RPMI7951 (cell line): ENCODE data around the gene ARMC8. TPM values are rescaled to one million over a fixed set of nuclear protein-coding genes. Genes with fewer than 3 reads are reported as not detected.

Source experiments
- DNase-seq: peaks from one replicate; pipeline ENCODE4 v3.0.0-alpha.2; 2012; ENCODE audit warnings: low read depth
- total RNA-seq: library from RNA; depleted of rRNA; stranded (reverse); fragments of >200 nt; shearing (Covaris generic); gene quantifications from 2 replicates; pipeline ENCODE4 v1.2.3, GENCODE V29; 2014

Gene ARMC8
- total RNA-seq, 1 experiment from 2014 or later, result 67.5 TPM

GRCh38 chr3:138303474-138303873 is 116.4 kb downstream of the ARMC8 start:
- no peak for DNase-seq

GRCh38 chr3:138307899-138308298 is 120.8 kb downstream of the ARMC8 start:
- no peak for DNase-seq

GRCh38 chr3:138308783-138309182 is 121.7 kb downstream of the ARMC8 start:
- no peak for DNase-seq

GRCh38 chr3:138310494-138310893 is 123.4 kb downstream of the ARMC8 start:
- DNase-seq, result no peak

GRCh38 chr3:138314751-138315150 is 127.7 kb downstream of the ARMC8 start:
- DNase-seq, result no peak

GRCh38 chr3:138317687-138318086 is 130.6 kb downstream of the ARMC8 start:
- DNase-seq, result no peak

GRCh38 chr3:138323971-138324370 is 136.9 kb downstream of the ARMC8 start:
- DNase-seq, result no peak

- no peak for DNase-seq
Observed at GRCh38 chr3:138325990-138326389, 138.9 kb downstream of the ARMC8 start.

GRCh38 chr3:138326866-138327595 is 139.9 kb downstream of the ARMC8 start:
- DNase-seq, result no peak

- DNase-seq, result no peak
Observed at GRCh38 chr3:138327831-138328230, 140.7 kb downstream of the ARMC8 start.

GRCh38 chr3:138328341-138328740 is 141.2 kb downstream of the ARMC8 start:
- DNase-seq, result peak; percentile 39

GRCh38 chr3:138329127-138329983 is 142.3 kb downstream of the ARMC8 start, which contains the start of gene NME9:
TSS of gene NME9 (minus strand) at chr3:138329851. CDS start at chr3:138329335, 516 bp downstream.
- peak; percentile 82 for DNase-seq

- no peak for DNase-seq
Observed at GRCh38 chr3:138329984-138330293, 142.8 kb downstream of the ARMC8 start.

- peak; percentile 21 for DNase-seq
Observed at GRCh38 chr3:138331143-138331894, 144.2 kb downstream of the ARMC8 start.

GRCh38 chr3:138332472-138333073 is 145.5 kb downstream of the ARMC8 start:
- peak; percentile 49 for DNase-seq

GRCh38 chr3:138334608-138335007 is 147.5 kb downstream of the ARMC8 start:
- no peak for DNase-seq

GRCh38 chr3:138336454-138336999 is 149.4 kb downstream of the ARMC8 start:
- DNase-seq, result no peak

- DNase-seq, result no peak
Observed at GRCh38 chr3:138338244-138338643, 151.1 kb downstream of the ARMC8 start.

GRCh38 chr3:138338811-138339210 is 151.7 kb downstream of the ARMC8 start:
- no peak for DNase-seq

- no peak for DNase-seq
Observed at GRCh38 chr3:138340511-138340910, 153.4 kb downstream of the ARMC8 start.

- no peak for DNase-seq
Observed at GRCh38 chr3:138344754-138345153, 157.7 kb downstream of the ARMC8 start.
